GM18951 (cell line): ENCODE data around the gene GLB1L2.

Experiments
- POLR2A ChIP-seq: IDR thresholded peaks from 4 replicates; pipeline ENCODE4 v1.6.1; 2011; ENCODE audit warnings: mild to moderate bottlenecking; ENCODE audit not compliant: insufficient read length, insufficient read depth; ENCODE audit errors: extremely low read depth
- in situ Hi-C: fragments of 300-500 bp; cut with MboI; formaldehyde crosslinking; loops from one replicate; pipeline ENCODE4 v1.12.0; 2022; ENCODE audit warnings: low sequenced_read_pairs, mixed read lengths, inconsistent platforms; ENCODE audit not compliant: unreplicated experiment

Gene GLB1L2

GRCh38 chr11:134384406-134384805 is 52.6 kb downstream of the GLB1L2 start:
- in situ Hi-C loops = no loop called here
- no peak for TF ChIP-seq POLR2A

GRCh38 chr11:134385171-134385570 is 53.4 kb downstream of the GLB1L2 start:
- in situ Hi-C loops = no loop called here
- no peak for TF ChIP-seq POLR2A

- in situ Hi-C loops = no loop called here
- no peak for TF ChIP-seq POLR2A
These were observed 54.2 kb downstream of the GLB1L2 start for GRCh38 chr11:134385774-134386565.

GRCh38 chr11:134386945-134387344 is 55.2 kb downstream of the GLB1L2 start:
- in situ Hi-C loops = no loop called here
- no peak for TF ChIP-seq POLR2A

GRCh38 chr11:134387501-134387900 is 55.7 kb downstream of the GLB1L2 start:
- TF ChIP-seq POLR2A = no peak
- in situ Hi-C loops = no loop called here

- TF ChIP-seq POLR2A = no peak
- in situ Hi-C loops = no loop called here
These were observed 56.8 kb downstream of the GLB1L2 start for GRCh38 chr11:134388590-134388989.

GRCh38 chr11:134389464-134390180 is 57.8 kb downstream of the GLB1L2 start:
- in situ Hi-C loops = no loop called here
- TF ChIP-seq POLR2A = no peak

GRCh38 chr11:134390706-134391569 is 59.1 kb downstream of the GLB1L2 start:
- TF ChIP-seq POLR2A = no peak
- in situ Hi-C loops = no loop called here

- no peak for TF ChIP-seq POLR2A
- in situ Hi-C loops = no loop called here
These were observed 59.9 kb downstream of the GLB1L2 start for GRCh38 chr11:134391656-134392055.

GRCh38 chr11:134392953-134393615 is 61.3 kb downstream of the GLB1L2 start:
- in situ Hi-C loops = no loop called here
- TF ChIP-seq POLR2A = no peak

GRCh38 chr11:134393638-134394037 is 61.9 kb downstream of the GLB1L2 start:
- in situ Hi-C loops = no loop called here
- no peak for TF ChIP-seq POLR2A

GRCh38 chr11:134394311-134394710 is 62.5 kb downstream of the GLB1L2 start:
- in situ Hi-C loops = no loop called here
- TF ChIP-seq POLR2A = no peak

- TF ChIP-seq POLR2A = no peak
- in situ Hi-C loops = no loop called here
These were observed 63.2 kb downstream of the GLB1L2 start for GRCh38 chr11:134395002-134395401.
